ENCODE results near the gene GGA1.

Gene GGA1

DNA sequence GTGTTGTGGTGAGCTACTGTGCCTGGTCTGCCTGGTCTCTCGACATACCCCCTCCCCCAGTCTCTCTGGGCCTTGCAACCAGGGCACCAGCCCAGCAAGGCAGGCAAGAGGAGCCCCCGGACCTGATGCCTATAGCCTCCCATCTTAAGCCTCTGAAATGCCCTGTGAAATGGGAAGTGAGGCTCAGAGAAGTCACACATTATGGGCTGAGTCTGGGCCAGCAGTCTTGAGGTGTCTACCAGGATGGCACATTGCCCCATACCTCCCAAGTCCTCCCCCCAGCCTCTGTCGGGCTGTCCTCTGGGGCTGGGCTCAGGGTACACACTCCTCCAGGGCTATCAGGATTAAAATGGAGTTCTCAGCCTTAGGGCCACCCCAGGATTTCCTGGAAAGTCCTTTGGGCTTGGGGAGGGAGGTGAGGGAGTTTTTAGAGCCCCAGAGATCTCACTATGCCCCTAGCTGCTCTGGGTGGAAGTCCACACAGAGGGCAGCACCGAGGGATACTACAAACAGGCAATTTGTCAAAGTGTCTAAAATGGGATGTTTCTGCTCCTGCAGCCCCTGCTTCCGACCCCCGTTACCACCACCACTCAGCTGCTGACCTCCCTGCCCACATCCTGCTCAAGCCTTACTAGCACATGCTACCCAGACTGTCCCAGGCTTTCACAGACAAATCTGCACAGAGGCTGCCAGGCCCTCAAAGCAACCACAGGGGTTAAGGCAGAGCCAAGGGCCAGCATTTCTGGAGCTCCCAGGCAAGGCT is 27.7 kb downstream of the GGA1 start:
- TF ChIP-seq, protein P1, sequence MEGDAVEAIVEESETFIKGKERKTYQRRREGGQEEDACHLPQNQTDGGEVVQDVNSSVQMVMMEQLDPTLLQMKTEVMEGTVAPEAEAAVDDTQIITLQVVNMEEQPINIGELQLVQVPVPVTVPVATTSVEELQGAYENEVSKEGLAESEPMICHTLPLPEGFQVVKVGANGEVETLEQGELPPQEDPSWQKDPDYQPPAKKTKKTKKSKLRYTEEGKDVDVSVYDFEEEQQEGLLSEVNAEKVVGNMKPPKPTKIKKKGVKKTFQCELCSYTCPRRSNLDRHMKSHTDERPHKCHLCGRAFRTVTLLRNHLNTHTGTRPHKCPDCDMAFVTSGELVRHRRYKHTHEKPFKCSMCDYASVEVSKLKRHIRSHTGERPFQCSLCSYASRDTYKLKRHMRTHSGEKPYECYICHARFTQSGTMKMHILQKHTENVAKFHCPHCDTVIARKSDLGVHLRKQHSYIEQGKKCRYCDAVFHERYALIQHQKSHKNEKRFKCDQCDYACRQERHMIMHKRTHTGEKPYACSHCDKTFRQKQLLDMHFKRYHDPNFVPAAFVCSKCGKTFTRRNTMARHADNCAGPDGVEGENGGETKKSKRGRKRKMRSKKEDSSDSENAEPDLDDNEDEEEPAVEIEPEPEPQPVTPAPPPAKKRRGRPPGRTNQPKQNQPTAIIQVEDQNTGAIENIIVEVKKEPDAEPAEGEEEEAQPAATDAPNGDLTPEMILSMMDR (IDR thresholded peaks at IDR 0.05; ENCODE audit: control insufficient read depth, extremely low read depth, insufficient read depth), result peak; percentile 9; the same call in 1 of the 2 replicates
- DNase-seq (ENCODE audit: low read depth), result no peak
- H3K4me3 ChIP-seq (ENCODE audit: low read depth, low read length), result no peak overlapping the region

DNA sequence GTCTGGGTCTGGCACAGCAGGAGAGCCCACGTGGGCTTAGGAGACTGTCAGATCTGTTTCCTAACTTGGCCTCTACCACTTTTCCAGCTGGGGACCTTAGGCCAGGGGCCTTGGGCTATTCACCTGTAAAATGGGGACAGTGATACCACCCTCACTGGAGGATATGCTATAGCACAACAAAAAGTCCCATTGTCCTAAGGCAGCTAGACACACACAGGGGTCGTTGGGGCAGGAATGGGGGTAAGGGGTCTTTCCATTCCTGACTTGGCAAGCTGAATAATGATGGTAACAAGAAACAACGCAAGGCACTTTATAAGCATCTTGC is 28.3 kb downstream of the GGA1 start:
- TF ChIP-seq, protein P1 (IDR thresholded peaks at IDR 0.05; ENCODE audit: control insufficient read depth, extremely low read depth, insufficient read depth), result no peak
- H3K4me3 ChIP-seq (ENCODE audit: low read depth, low read length), result no peak overlapping the region
- no peak for DNase-seq (ENCODE audit: low read depth)

DNA sequence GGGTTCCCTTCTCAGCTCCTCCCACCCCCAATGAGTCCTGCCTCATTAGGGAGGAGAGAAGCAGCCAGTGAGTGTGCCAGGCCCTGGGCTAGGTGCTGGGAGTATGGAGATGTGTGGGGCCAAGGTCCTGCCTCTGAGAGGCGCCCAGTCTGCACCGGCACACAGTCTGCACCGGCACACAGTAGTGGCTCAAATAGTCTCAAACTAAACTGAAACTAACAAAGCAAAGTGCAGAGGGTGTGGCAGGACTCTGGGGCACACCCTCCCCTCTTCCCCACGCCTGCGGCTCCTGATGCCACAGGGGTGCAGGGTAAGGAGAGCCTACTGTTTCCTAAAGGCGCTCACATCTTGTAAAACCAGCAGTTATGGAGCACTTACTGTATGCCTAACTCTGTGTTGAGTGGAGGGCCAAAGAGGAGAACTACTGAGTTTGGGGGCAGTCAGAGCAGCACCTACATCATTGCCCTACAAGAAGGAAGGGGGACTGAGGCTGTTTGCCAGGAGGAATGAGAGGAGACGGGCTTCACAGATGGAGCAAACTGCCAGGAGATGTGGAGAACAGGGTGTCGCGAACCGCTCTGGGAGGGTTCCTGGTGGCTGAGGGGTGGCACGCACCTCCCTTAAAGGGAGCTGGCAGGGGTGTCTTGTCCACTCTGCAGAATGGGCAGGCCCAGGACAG is 29.9 kb downstream of the GGA1 start:
- DNase-seq (ENCODE audit: low read depth), result no peak
- TF ChIP-seq, protein P1 (IDR thresholded peaks at IDR 0.05; ENCODE audit: control insufficient read depth, extremely low read depth, insufficient read depth), result no peak
- H3K4me3 ChIP-seq (ENCODE audit: low read depth, low read length), result peak overlapping the region; percentile 70

DNA sequence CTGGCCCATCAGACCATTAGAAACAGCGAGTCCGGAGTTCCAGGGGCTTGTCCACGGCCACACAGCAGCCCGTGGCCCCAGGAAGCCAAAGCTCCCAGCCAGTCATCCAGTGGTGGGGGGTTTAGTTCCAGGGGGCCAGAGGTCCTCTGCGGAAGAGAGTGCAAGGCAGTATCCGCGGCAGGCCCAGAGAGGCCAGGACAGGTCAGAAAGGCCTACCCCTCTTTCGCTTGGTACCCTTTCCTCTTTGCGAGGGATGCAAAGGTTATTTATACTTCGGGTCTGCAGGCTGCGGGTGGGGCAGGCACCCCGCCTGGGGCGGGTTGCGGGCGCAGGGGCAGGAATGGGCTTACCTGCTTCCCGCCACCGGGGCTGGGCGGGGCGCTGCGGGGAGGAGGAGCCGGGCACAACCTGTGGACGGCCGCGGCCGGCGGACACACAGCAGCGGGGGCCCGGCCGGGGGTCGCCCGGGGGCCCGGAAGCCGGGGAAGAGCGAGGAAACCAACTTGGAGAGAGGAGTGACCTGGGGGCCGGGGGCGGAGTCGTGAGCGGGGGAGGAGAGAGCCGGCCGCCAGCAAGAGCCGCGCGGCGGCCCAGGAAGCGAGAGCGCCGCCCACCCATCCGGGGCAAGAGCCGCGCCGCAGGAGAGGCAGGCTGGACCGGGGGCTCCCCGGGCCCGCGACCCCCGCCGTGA is 30.6 kb downstream of the GGA1 start, which contains the start of gene SH3BP1:
TSS of gene SH3BP1 (plus strand) at position 600 of the 691 bp plus-strand sequence. CDS start 119 bp downstream, outside the sequence.
- DNase-seq (ENCODE audit: low read depth), result no peak
- TF ChIP-seq, protein P1 (IDR thresholded peaks at IDR 0.05; ENCODE audit: control insufficient read depth, extremely low read depth, insufficient read depth), result no peak

DNA sequence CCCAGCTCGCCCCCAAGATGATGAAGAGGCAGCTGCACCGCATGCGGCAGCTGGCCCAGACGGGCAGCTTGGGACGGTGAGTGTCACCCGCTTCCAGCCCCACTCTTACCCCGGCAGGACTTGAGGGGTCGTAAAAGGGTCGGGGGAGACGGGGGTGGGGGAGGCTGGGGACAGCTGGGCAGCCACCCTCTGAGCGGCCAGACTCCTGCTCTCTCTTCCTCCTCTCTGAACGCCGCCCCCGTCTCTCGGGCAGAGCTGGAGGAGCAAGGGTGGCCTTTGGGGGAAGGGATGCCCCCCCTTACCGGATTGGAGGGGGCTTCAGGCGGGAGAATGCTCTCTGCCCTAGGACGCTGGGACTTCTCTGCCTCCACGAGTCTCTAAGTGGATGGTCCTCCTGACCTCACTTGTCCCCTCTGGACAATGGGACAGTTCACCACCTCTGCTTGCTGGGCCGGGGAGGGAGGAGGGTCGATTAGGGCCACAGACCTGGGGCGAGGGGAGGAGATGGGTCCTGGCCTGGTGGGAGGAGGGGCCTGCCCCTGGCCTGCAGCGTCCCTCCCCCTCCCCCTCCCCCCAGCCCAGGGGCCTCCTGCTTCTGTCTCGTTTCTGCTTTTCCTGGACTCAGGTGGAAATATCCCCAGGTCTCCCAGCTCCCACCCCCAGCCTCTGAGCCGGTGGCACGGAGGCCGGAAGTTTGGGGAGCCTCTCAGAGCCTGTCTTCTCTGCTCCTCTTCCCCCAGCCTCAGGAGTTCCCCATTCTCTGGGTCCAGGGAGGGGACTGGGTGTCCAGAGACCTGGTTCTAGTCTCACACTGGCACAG is 31.3 kb downstream of the GGA1 start:
- DNase-seq (ENCODE audit: low read depth), result no peak
- H3K4me3 ChIP-seq (ENCODE audit: low read depth, low read length), result peak overlapping the region; percentile 70
- TF ChIP-seq, protein P1 (IDR thresholded peaks at IDR 0.05; ENCODE audit: control insufficient read depth, extremely low read depth, insufficient read depth), result no peak

More for the DNA sequence above, 30.6 kb downstream of the GGA1 start, which contains the start of gene SH3BP1:
- peak within 1 kb of the TSS; percentile 70 for H3K4me3 ChIP-seq (ENCODE audit: low read depth, low read length)

Measured in LNCaP clone FGC (cell line).